NCI-H2081 treated with DMSO at 0.1 percent for 48 hours (cell line): ENCODE measurements around the gene ZBTB16.

Source experiments
- DNase-seq: peaks from one replicate; lab custom pipeline; 2025; lab: John Stamatoyannopoulos, UW

ZBTB16 gene

DNA sequence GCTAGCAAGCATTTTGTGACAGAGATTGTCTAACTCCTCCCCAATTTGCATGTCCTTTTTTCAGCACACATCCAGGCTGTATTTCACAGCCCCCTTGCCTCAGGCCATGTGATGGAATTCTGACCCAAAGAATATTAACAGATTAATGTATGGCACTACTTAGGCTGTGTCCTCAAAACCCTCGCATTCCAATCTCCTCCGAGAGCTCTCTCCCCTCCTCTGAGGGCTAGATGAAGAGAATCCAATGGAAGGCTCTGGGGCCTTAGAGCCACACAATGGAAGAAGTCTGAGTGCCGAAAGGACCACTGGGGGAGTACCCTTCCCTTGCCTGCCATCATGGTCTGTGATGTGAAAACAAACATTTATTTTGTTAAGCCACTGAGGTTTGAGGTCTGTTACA is 223.0 kb downstream of the ZBTB16 start:
- no peak for DNase-seq

DNA sequence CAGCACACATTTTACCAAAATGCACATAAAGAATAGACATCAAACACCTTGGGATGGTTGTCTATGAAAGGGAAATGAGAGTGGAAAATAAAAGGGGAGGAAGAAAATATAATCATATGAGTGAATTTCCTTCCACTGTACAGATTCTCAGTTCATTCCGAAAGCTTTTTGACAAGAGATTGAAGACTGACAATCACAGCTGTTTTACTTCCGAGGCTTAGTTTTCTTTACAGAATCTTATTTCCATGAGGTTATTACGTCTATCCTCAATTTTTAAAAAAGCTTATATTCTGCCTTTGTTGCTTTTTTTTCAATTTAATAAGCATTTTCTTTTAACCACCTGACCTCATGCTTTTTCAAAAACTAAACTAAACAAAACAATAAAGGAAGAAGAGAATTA is 223.9 kb downstream of the ZBTB16 start:
- no peak for DNase-seq

DNA sequence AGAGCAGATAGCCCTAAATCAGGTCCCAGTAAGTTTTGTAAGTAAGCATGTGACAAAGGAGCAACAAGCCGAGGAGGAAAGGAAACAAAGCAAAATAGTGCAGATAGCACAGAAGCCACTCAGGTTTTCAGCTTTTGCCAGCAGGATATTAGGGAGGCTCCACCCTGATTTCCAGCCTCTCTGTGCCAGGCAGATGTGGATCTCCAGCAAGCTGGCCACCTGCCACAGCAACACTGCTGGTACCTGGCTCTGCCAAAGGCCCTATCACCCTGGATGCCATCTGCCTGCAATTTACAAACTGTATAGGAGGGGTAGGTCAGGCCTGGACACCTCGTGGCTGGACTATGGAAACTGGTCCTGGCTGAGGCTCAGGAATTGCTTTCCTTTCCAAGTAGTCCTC is 224.5 kb downstream of the ZBTB16 start:
- DNase-seq = peak; percentile 62

DNA sequence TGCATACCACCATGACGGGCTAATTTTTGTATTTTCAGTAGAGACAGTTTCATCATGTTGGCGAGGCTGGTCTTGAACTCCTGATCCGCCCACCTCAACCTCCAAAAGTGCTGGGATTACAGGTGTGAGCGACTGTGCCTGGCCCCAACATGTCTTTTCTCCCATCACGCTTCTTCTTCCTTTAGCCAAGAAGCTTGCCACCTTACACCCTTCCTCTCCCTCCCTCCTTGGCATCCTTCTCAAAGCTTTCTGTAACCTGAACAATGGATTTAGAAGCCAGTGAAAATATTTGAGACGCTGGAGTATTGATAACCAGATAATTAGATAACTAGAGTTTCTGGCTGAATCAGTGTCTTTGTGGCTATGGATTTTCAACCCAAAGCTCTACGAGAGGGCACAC is 225.4 kb downstream of the ZBTB16 start:
- no peak for DNase-seq

DNA sequence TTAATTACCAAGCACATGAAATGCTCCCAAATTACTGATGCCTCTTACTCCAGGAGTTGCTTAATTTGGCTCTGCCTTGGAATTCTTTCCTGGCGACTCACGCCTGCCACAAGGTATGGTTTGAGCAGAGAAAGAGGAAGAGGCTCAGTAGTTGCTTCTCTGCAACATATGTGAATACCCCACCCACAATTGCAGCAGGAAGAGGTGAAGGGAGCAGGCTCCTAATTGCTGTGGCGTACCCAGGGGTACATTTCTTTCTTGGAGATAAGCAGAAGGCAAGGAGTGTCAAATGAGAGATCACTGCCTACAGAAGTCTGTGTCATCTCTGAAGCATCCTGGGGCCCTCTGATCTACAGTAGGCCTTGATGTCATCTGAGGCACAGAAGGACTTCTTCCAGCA is 226.1 kb downstream of the ZBTB16 start:
- DNase-seq = no peak

DNA sequence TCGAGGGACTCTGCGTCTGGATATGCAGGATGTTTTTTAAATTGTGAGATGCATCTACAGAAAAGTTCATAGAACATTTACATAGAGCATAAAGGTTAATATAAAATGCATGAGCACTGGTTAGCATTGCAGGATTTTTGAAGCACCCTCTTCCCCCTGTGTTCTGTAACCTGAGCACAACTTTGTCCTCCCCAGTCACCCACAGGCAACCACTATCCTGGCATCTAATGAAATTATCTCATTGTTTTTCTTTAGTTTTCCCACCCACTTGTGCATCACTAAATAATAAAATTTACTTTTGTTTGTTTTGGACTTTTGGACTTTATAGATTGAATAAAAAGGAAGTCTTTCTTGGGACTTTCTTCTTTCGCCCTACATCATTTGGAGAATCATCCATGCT is 226.7 kb downstream of the ZBTB16 start:
- no peak for DNase-seq

DNA sequence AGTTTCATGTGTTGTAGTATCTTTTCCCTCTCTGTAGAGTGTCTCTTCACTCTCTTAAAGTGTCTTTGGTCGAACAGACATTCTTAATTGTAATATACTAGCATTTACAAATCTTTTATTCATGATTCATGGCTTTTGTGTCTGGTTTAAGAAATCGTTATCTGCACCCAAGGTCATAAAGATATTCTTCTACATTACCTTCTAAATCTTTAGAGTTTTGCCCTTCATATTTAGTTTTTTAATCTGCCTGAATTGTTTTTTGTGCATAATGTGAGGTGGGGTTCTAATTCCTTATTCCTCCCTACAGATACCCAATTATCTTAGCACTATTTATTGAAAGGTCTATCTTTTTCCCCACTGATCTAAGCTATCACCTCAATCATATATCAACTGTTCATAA is 227.6 kb downstream of the ZBTB16 start:
- DNase-seq = no peak

DNA sequence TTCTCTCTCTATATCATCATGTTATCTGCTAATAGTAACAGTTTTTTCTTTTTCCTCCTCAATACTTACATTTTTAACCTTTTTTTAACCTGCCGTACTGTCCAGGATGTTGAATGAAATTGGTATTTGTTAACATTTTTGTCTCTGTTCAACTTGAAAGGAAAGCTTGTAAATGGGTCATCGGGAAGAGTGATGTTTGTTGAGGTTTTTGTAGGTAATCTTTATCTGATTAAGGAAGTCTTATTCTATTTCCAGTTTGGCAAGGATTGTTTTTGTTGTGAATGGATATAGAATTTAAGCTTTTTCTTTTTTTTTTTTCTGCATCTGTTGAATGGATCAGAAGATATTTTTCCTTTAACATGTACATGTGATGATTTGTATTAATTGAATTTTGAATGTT is 228.6 kb downstream of the ZBTB16 start:
- no peak for DNase-seq

DNA sequence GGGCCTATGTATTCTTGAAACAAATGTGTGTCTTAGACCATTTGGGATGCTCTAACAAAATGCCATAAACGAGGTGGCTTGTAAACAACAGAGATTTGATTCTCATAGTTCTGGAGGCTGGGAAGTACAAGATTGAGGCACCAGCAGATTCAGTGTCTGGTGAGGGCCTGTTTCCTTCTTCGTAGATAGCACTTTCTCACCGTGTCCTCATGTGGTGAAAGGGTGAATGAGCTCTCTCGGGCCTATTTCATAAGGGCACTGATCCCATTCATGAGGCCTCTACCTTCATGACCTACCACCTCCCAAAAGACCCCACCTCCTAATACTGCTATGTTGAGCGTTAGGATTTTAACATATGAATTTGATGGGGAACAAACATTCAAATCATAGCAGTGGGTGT is 230.3 kb downstream of the ZBTB16 start:
- DNase-seq = no peak

DNA sequence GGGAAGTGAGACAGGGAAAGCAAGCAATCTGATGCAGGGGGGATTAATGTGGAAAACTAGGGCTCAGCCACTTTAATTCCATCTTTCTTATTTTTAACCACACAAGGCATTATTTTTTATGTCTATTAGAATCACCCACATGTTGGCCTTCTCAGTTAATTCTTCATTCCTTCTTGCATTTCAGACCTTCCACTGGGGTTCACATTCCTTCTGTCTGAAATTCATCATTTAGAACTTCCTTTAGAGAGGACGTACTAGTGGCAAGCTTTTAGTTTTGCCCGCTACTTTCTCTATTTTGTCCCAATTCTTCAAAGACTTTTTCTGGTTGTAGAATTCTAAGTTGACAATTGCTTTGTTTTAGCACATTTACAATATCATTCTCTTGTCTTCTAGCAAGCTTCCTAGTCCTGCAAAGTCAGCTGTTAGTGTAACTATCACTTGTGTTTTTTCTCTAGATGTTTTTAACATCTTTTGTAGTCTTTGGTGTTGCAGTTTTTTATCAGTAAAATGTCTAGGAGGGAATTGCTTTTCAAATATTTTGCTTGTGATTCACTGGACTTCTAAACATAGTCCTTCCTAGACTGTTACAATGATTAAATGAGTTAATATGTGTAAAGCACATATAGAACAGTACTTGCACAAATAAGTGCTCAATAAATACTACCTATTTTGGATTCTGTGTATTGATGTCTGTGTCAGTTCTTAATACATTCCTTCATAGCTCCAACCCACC is 231.2 kb downstream of the ZBTB16 start:
- no peak for DNase-seq

DNA sequence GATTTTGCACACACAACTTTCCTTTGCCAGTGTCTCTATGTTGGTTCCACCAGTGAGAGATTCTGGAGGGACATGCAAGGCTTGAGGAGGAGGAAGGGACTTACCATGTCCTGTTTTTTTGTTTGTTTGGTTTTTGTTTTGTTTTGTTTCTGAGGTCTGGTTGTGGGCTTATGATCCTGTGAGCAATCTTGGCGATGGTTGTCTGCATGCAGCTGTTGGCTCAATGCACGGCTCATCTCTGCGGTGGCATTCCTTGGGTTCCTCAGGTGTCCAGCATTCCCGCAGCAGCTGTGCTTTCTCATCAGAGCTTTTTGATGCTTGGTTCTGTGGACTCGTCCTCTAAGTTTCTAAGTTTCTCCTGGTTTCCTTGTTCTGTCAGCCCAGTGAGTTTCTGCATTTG is 231.9 kb downstream of the ZBTB16 start:
- DNase-seq = no peak

DNA sequence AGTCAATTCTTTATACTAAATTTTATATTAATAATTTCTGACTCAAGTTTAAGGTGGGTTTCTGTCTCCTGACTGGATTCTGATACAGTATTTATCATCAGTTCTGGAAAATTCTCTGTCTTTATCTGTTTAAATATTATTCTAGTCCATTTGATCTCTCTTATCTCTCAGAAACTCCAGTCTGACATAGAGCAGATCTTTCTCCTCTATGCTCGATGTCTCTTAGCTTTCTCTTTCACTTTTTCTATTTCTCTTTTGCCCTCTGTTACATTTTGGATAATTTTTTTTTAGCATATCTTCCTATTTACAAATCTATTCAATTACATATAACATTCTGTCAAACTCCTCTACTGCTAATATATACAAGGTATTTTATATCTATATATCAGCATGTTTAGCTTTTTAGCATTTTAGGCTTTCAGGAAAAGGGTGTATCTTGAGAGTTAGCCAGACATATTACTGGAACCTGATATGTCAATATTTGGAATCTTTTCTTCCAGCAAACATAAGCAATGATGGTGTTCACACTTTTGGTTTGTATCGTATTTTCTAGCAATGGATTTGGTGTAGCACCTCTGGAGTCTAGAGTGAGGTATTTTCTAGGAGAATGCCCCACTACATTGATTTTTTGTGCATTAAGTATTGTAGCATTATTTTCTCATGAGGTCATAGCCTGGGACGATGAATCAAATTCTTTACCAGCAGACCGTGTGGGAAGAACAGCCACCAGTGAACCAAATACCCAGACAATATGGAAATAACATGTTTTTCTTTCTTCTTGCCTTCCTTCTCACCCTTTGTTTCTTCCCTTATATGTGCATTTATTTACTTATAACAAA is 232.6 kb downstream of the ZBTB16 start:
- no peak for DNase-seq

DNA sequence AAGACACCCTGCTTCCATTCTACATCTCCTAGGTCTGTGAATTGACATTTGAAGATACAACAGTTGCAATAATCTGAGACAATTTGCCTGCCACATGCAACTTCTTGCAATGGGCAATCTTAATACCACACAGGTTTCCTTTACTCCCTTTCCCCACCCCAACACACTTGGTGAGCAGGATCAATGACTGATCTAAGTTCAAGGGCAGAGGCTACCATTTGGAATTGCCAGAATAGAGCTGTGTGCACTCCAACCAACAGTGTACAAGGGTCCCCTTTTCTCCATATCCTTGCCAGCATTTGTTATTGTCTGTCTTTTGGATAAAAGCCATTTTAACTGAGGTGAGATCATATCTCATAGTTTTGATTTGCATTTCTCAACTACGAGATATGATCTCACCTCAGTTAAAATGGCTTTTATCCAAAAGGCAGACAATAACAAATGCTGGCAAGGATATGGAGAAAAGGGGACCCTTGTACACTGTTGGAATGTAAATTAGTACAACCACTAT is 233.7 kb downstream of the ZBTB16 start:
- no peak for DNase-seq

DNA sequence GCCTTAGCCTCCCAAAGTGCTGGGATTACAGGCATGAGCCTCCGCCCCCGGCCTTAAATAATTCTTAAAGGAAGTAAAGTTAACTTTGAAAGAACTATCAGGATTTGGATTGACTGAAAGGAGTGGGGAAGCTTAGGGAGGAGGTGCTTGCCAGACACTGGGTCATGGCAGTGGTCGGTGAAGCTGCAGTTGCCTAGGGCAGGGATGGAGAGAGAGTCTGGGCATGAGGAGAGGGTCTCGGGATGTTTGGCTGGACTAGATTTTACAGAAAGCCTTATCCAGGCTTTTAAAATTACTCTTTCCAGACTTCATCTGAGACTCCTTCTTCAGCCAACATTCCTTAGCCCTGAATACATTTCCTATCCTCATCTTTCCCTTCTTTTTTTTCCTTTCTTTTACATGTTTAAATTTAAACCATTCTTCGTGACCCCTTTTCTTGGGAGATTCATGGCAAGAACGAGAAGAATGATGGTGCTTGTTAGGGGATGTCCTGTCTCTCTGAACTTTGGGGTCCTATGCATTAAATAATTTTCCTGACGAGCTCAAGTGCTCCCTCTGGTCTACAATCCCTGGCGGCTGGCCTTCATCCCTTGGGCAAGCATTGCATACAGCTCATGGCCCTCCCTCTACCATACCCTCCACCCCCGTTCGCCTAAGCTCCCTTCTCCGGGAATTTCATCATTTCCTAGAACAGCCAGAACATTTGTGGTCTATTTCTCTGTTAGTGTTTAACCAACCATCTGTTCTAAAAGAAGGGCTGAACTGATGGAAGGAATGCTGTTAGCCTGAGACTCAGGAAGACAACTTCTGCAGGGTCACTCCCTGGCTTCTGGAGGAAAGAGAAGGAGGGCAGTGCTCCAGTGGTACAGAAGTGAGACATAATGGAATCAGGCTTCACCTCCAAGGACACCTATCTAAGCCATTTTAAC is 236.4 kb downstream of the ZBTB16 start, which contains the start of gene NNMT:
NNMT (plus strand) TSS at position 724 of the 929 bp plus-strand sequence; CDS start at position 882, 158 bp downstream.
- DNase-seq = no peak

DNA sequence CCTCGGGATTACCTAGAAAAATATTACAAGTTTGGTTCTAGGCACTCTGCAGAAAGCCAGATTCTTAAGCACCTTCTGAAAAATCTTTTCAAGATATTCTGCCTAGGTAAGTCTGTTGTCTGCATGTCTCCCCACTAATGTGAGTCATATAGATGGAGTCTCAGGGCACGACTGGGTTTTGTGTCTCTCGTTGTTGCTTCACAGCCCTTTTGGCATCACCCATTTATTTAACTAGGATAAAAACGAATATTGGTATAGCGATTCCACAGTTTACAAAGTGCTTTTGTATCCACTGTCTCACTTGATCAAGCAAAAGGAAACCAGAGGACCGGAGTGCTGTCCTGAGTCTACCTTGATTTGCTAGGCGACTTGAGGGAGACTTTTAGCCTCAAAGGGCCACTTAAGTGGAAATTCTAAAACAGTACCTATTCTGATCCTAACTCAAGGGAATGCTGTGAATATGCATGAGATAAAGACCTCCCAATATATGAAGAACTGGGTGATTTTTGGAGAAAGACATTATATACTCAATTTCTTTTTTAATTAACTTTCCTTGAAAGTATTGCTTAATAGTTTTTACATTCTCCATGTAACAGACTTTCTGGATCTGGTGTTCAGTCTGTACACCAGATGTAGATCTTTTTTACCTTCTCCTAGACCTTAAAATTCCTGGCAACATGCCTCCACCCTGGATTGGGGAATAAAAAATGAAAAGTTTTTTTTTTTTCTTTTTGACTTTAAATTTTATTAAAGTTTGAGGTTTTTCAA is 237.3 kb downstream of the ZBTB16 start:
- no peak for DNase-seq

DNA sequence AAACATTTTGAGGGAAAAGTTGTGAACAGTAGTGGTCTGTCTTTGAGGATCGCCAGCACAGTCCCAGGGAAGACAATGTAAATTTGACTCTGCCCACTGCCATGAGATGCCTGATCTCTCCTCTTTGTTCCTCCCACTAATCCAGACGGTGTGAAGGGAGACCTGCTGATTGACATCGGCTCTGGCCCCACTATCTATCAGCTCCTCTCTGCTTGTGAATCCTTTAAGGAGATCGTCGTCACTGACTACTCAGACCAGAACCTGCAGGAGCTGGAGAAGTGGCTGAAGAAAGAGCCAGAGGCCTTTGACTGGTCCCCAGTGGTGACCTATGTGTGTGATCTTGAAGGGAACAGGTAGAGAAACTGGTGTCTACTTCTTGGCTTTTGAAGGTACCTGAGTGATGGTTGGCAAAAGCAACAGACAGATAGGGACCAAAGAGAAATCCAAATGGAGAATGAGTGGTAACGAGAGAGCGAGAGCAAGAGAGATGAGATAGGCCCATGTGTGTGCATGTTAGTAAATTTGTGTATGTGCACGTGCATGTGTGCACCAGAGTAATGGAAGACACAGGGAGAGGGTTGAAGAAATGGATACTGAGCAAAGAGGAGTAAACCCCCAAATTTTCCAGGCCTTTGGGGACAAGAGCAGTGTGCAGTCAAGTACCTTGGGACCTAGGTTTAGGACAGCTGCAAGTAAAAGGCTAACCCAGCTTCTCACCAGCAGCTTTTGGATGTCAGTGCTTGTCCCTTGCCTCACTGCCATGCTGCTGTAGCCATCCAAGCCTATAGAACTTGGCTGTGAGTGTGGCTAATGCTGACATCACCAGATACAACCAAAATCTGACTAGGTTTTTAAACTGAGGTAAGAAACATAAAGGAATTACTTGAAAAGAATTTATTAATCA is 238.5 kb downstream of the ZBTB16 start:
- DNase-seq = no peak

DNA sequence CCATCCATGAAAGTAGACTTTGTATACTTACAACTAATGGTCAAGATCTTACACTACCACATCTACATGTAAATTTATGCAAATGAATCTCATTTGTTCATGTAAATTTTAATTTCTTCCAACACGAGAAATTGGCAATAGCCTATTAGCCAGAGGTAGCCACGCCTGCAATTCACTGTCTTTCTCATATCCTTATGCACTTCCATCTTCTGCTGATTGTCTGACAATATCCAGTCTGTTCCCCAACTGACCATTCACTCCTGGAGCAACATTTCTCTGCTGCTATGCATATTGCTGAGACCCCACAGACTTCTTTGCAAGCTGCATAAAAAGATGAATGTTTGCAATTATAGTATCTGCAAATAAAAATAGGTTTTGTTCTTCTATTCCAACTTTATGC is 239.2 kb downstream of the ZBTB16 start:
- DNase-seq = no peak
